ENCODE data around the gene RBM19. TPM values are rescaled to one million over a fixed set of nuclear protein-coding genes. Genes with fewer than 3 reads are reported as not detected.

The RBM19 gene
- total and polyA plus RNA-seq, 2 donors (not counting 3 experiments of a cell fraction or from before 2014, with no cell fraction given), result 13.2 to 34.4 TPM

DNA sequence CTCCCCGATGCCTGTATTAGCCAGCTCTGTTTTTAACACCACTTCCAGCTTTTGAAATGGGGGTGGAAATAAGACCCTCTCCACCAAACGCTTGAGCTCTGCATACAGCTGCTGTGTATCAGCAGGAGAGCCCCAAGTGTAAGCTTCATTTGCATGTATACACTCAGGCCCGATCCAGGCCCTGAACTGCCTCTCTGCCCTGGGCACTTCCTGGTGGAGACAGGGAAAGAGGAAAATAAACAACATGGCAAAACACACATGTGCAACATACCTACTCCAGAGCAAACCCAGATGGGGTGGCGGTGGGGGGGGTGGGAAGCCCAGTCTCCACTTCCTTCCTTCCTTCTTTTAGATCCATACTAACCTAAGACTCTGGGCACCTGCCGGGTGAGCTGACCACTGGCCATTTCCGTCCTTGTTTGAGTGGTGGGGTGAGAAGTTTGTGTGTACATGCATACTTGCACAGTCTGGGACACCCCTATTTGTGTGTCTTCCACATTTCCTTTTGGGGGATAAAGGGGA lies 55.3 kb downstream of the RBM19 start:
- Histone ChIP-seq H2AFZ (ENCODE audit: low read depth, low read length) (no peak overlapping the region), H3K4me3 (replicated peaks in 1 of 3; ENCODE audit: insufficient read depth in 1 of 3, low read depth in 1 of 3, low read length in 3 of 3) (no peak overlapping the region), H4K20me1 (replicated peaks; ENCODE audit: control insufficient read depth, extremely low read depth, insufficient read depth, low read length) (no peaks in the 10 kb centered on the region), H3K9me1 (replicated peaks; ENCODE audit: control insufficient read depth, extremely low read depth, insufficient read depth, low read length) (no peaks in the 10 kb centered on the region), H3K27ac (ENCODE audit: insufficient read depth, low read depth, low read length) (no peak overlapping the region), H3K79me2 (ENCODE audit: control insufficient read depth, insufficient read depth, low read length) (no peaks in the 10 kb centered on the region), H3K9me3 (replicated peaks; ENCODE audit: control insufficient read depth, insufficient read depth, low read length) (no peaks in the 10 kb centered on the region), H3K27me3 (ENCODE audit: control insufficient read depth in 2 of 2, insufficient read depth in 2 of 2, low read length in 2 of 2) (no peaks in the 10 kb centered on the region), H3K36me3 (ENCODE audit: control insufficient read depth in 2 of 2, extremely low read depth in 1 of 2, insufficient read depth in 2 of 2, low read length in 2 of 2) (peaks cover 0 to 4% of the 10 kb centered on the region in 2 experiments), H3K4me2 (ENCODE audit: insufficient read depth, low read length) (no peak overlapping the region), H3K4me1 (ENCODE audit: control insufficient read depth, extremely low read depth, insufficient read depth, low read length) (no peaks in the 10 kb centered on the region), H3K9ac (replicated peaks; ENCODE audit: extremely low read depth, insufficient read depth, low read length) (no peak overlapping the region)
- DNase-seq (ENCODE audit: low read depth, low spot score), result no peak
- BruUV-seq (replicated peaks), result no TSS peak
- ChIA-PET CTCF (interaction anchor here (1.7 to 8.0 kb wide), 2 partner anchors 449 to 485 kb away, joined by 4 to 112 read pairs; no protein-coding TSS in a partner anchor), POLR2A (no interaction called here)
- TF ChIP-seq POLR2A (IDR thresholded peaks at IDR 0.05; ENCODE audit: low read depth, low read length) (no peak), MYC (IDR thresholded peaks at IDR 0.05; ENCODE audit: low read depth, low read length) (no peak), GATA2 (IDR thresholded peaks at IDR 0.05; ENCODE audit: insufficient read depth, insufficient read length, low read depth, low read length) (no peak), POLR2AphosphoS5 (IDR thresholded peaks at IDR 0.05; ENCODE audit: insufficient read depth, low read depth, low read length) (no peak), FOS (IDR thresholded peaks at IDR 0.05; ENCODE audit: borderline replicate concordance, insufficient read depth, low read length) (no peak), JUN (IDR thresholded peaks at IDR 0.05; ENCODE audit: borderline replicate concordance, insufficient read depth, insufficient read length, low read depth) (no peak), EZH2 (IDR thresholded peaks at IDR 0.05; ENCODE audit: borderline replicate concordance, low read depth, low read length, severe bottlenecking) (no peak)
- TF ChIP-seq, protein P1, sequence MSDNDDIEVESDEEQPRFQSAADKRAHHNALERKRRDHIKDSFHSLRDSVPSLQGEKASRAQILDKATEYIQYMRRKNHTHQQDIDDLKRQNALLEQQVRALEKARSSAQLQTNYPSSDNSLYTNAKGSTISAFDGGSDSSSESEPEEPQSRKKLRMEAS (IDR thresholded peaks at IDR 0.05; ENCODE audit: insufficient read depth, insufficient read length), result no peak
- TF ChIP-seq, protein P2, sequence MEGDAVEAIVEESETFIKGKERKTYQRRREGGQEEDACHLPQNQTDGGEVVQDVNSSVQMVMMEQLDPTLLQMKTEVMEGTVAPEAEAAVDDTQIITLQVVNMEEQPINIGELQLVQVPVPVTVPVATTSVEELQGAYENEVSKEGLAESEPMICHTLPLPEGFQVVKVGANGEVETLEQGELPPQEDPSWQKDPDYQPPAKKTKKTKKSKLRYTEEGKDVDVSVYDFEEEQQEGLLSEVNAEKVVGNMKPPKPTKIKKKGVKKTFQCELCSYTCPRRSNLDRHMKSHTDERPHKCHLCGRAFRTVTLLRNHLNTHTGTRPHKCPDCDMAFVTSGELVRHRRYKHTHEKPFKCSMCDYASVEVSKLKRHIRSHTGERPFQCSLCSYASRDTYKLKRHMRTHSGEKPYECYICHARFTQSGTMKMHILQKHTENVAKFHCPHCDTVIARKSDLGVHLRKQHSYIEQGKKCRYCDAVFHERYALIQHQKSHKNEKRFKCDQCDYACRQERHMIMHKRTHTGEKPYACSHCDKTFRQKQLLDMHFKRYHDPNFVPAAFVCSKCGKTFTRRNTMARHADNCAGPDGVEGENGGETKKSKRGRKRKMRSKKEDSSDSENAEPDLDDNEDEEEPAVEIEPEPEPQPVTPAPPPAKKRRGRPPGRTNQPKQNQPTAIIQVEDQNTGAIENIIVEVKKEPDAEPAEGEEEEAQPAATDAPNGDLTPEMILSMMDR (IDR thresholded peaks at IDR 0.05; ENCODE audit: extremely low read depth in 1 of 2, insufficient read depth in 1 of 2, low read depth in 1 of 2, low read length in 2 of 2), result no peak
- dilution Hi-C loops (cut with MboI; ENCODE audit: extremely low pct_ligation_motif_present, low sequenced_read_pairs), result no loop called here
- intact Hi-C loops (cut with micrococcal nuclease), result loop anchor here (5.0 kb wide), 1 partner anchor 79 kb away; no protein-coding TSS in a partner anchor
- FAIRE-seq, result no peak

Measured in endothelial cell of umbilical vein (primary cell).